Suprapubic skin (tissue), 4 donors: Measurements from ENCODE around the gene SLC48A1. TPM values are rescaled to one million over a fixed set of nuclear protein-coding genes. Genes with fewer than 3 reads are reported as not detected.
A peak's percentile ranks its signal among the peaks of the same experiment; 100 is the strongest.

Experiments
- DNase-seq, 2 donors: peaks; one replicate each; pipeline ENCODE4 v3.0.0-alpha.2; 2019; ENCODE audit warnings: low spot score in 2 of 2
- H3K27ac ChIP-seq: fragments of 200-600 bp; sonication (generic); one replicate; pipeline ENCODE4 v1.5.1; 2019
- H3K27me3 ChIP-seq: fragments of 200-600 bp; sonication (generic); one replicate; pipeline ENCODE4 v1.5.1; 2019
- H3K36me3 ChIP-seq: fragments of 200-600 bp; sonication (generic); one replicate; pipeline ENCODE4 v1.5.1; 2019
- H3K4me1 ChIP-seq: fragments of 200-600 bp; sonication (generic); one replicate; pipeline ENCODE4 v1.5.1; 2019
- H3K4me3 ChIP-seq: fragments of 200-600 bp; sonication (generic); one replicate; pipeline ENCODE4 v1.5.1; 2019; ENCODE audit warnings: mild to moderate bottlenecking
- H3K9me3 ChIP-seq: fragments of 200-600 bp; sonication (generic); one replicate; pipeline ENCODE4 v1.5.1; 2019
- EP300 ChIP-seq: sonication (generic); formaldehyde crosslinking; IDR thresholded peaks from one replicate; pipeline ENCODE4 v1.6.1; 2017; ENCODE audit warnings: antibody characterized with exemption
- POLR2A ChIP-seq, 2 donors: fragments of 450-650 bp; IDR thresholded peaks; one replicate each; pipeline ENCODE4 v1.6.1; 2017; ENCODE audit warnings: antibody characterized with exemption in 2 of 2, mild to moderate bottlenecking in 2 of 2, moderate library complexity in 2 of 2
- POLR2AphosphoS5 ChIP-seq, 3 donors: sonication (generic); formaldehyde crosslinking; IDR thresholded peaks; one replicate each; pipeline ENCODE4 v1.6.1; 2017; ENCODE audit warnings: antibody characterized with exemption in 3 of 3
- WGBS: methylation state at CpG from one replicate; pipeline ENCODE4 v1.1.5; 2018; 5-methylcytosine and 5-hydroxymethylcytosine counted together
- total RNA-seq, 4 donors: library from RNA; depleted of rRNA; stranded (reverse); fragments of >200 nt; gene quantifications; one replicate each; pipeline ENCODE4 v1.1.0, GENCODE V29; 2016
- TF ChIP-seq, protein P1 (sequence below), 2 donors: fragments of 200-600 bp in 1 of 2; fragments of 450-650 bp in 1 of 2; sonication (generic) in 1 of 2; IDR thresholded peaks; one replicate each; pipeline ENCODE4 v1.5.1; 2016 to 2019; ENCODE audit warnings: antibody characterized with exemption in 2 of 2, mild to moderate bottlenecking in 1 of 2, moderate library complexity in 1 of 2

SLC48A1 gene
- total RNA-seq, 4 donors from 2014 or later = 38.2 to 53.6 (median 44.7) TPM

DNA sequence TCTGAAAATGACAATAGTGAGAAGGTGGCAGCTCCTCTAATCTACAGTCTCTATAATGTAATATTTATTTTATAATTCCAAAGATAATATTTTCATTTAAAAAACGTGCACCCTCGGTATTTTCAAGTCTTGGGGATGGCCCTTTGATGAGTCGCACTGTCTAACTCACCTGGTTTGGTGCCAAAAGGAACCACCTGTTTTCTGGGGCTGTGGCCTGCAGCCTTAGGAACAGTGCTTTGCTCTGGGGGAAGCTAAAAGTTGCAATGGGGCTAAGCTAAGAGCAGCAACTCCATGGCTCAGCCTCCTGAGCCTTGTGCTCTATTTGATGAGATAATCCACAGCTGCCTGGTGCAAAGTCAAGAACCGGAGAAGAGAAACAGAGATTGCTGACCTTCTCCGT, 41.3 kb upstream of the SLC48A1 start:
- H3K27me3 ChIP-seq = no peaks in the 10 kb centered on the region

DNA sequence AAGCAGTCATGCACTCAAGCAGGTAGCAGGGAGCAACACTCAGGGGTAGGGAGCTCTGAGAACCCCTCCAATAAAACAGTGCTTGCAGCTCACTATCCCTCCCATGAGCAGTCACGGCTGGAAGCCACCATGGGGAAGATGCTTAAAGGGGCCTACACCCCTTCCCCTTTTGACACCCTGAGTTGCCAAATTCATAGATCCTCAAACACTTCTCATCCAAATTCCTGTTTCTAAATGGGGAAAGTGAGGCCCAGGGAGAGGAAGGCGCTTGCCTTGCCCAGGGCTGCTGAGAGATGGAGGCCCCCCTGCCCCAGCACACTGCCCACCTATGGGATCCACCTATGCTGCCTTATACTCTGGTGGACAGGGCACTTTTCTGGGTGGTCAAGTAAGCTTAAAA, 40.5 kb upstream of the SLC48A1 start:
- H3K27ac ChIP-seq = no peak overlapping the region
- H3K36me3 ChIP-seq = no peaks in the 10 kb centered on the region
- WGBS = 95% methylated on average over 2 of the region's 2 CpGs
- H3K4me3 ChIP-seq = no peak overlapping the region
- TF ChIP-seq, protein P1, sequence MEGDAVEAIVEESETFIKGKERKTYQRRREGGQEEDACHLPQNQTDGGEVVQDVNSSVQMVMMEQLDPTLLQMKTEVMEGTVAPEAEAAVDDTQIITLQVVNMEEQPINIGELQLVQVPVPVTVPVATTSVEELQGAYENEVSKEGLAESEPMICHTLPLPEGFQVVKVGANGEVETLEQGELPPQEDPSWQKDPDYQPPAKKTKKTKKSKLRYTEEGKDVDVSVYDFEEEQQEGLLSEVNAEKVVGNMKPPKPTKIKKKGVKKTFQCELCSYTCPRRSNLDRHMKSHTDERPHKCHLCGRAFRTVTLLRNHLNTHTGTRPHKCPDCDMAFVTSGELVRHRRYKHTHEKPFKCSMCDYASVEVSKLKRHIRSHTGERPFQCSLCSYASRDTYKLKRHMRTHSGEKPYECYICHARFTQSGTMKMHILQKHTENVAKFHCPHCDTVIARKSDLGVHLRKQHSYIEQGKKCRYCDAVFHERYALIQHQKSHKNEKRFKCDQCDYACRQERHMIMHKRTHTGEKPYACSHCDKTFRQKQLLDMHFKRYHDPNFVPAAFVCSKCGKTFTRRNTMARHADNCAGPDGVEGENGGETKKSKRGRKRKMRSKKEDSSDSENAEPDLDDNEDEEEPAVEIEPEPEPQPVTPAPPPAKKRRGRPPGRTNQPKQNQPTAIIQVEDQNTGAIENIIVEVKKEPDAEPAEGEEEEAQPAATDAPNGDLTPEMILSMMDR (IDR thresholded peaks at IDR 0.05) = no peak
- TF ChIP-seq POLR2A (IDR thresholded peaks at IDR 0.05) (no peak), POLR2AphosphoS5 (IDR thresholded peaks at IDR 0.05) (no peak), EP300 (no peak)
- H3K4me1 ChIP-seq = peaks cover 66% of the 10 kb centered on the region
- H3K27me3 ChIP-seq = no peaks in the 10 kb centered on the region
- no peaks in the 10 kb centered on the region for H3K9me3 ChIP-seq
- DNase-seq = no peak

More for the DNA sequence above, 41.3 kb upstream of the SLC48A1 start:
- Histone ChIP-seq H3K9me3 (no peaks in the 10 kb centered on the region), H3K27ac (no peak overlapping the region), H3K36me3 (no peaks in the 10 kb centered on the region), H3K4me3 (no peak overlapping the region), H3K4me1 (peaks cover 59% of the 10 kb centered on the region)
- TF ChIP-seq POLR2AphosphoS5 (IDR thresholded peaks at IDR 0.05) (no peak), EP300 (no peak), POLR2A (IDR thresholded peaks at IDR 0.05) (no peak)
- TF ChIP-seq, protein P1 (IDR thresholded peaks at IDR 0.05) = no peak
- DNase-seq = no peak
- 58% methylated on average over 5 of the region's 5 CpGs for WGBS

DNA sequence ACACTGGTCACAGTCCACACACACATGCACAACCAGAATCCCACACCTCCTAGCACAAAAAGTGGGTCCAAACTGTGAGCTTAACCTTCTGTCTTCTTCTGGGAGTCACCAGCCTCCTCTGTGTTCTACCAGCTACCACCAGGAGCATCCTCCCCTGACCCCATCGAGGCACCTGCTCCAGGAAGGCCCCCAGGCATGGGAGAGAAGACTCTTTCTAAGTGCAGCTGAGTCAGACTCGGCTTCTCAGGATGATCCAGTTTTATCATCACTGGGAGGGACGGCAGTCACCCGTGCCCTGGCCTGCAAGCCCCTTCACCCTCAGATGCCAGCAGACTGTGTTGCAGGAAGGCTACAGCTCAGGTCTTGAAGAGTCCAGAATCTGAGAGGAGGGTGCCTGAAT, 39.9 kb upstream of the SLC48A1 start:
- WGBS = 43% methylated on average over 4 of the region's 4 CpGs
- Histone ChIP-seq H3K9me3 (no peaks in the 10 kb centered on the region), H3K27me3 (no peaks in the 10 kb centered on the region), H3K36me3 (no peaks in the 10 kb centered on the region), H3K4me3 (no peak overlapping the region), H3K4me1 (peaks cover 73% of the 10 kb centered on the region), H3K27ac (no peak overlapping the region)
- no peak for DNase-seq
- no peak for TF ChIP-seq EP300
- no peak for TF ChIP-seq POLR2A (IDR thresholded peaks at IDR 0.05)
- TF ChIP-seq, protein P1 (IDR thresholded peaks at IDR 0.05) = no peak
- no peak for TF ChIP-seq POLR2AphosphoS5 (IDR thresholded peaks at IDR 0.05)

DNA sequence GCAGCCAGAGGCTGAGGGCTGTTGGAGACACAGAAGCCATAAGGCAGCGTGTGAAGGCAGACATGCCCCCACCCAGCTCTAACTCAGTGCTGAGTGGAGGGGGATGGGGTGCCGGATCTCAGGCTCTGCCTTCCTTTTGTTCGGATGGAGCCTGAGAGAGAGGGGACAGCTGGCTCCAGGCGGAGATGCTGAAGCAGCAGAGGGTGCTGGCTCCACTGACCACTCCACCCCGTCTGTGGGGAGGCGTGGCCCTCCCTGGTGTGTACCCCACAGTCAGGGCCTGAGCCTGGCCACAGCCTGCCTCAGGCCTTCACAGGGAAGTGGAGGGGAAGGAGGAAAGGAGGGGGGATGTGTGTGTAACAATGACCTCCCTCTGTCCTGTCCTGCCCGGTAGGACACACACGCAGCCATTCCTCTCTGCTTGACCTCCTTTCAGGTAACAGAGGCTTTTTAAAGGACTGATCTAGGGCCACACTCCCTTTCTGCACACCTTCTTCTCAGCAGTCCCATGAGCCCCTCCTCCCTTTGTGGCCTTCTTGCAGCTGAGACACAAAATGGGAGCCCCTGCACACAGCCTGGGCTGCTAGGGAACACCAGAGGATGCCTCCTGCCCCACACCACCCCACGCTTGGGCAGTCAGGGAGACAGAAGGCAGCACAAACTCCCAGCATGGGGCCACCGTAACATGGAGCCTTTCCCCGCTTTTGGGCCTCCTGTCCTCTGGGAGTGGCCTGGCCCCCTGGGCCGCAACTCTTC, 38.1 kb upstream of the SLC48A1 start:
- no peak for TF ChIP-seq POLR2A (IDR thresholded peaks at IDR 0.05)
- TF ChIP-seq, protein P1 (IDR thresholded peaks at IDR 0.05) = no peak
- TF ChIP-seq EP300 = no peak
- no peak for TF ChIP-seq POLR2AphosphoS5 (IDR thresholded peaks at IDR 0.05)
- no peaks in the 10 kb centered on the region for H3K36me3 ChIP-seq
- WGBS = 74% methylated on average over 12 of the region's 12 CpGs
- H3K4me3 ChIP-seq = no peak overlapping the region
- H3K4me1 ChIP-seq = peaks cover 79% of the 10 kb centered on the region
- DNase-seq = no peak
- no peaks in the 10 kb centered on the region for H3K9me3 ChIP-seq
- no peaks in the 10 kb centered on the region for H3K27me3 ChIP-seq
- H3K27ac ChIP-seq = no peak overlapping the region

DNA sequence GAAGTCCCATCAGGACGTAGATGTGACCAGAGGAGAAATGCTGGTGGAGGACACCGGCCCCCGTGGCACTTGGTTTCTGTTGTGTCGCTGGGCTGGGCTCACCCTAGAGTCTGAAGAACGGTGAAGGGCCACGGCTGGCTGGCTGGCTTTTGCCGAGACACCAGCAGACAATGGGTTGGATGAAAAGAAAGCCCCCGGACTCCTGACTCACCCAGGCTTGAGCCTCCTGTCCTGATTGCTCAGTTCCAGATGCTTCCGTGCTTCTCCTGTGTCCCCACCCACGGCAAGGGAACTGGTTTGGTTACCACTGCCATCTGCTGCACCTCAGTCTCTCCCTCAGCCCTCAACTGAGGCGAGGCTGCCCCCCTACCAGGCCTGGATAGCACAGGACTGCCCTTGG, 37.4 kb upstream of the SLC48A1 start:
- no peaks in the 10 kb centered on the region for H3K27me3 ChIP-seq
- TF ChIP-seq POLR2AphosphoS5 (IDR thresholded peaks at IDR 0.05) (no peak), POLR2A (IDR thresholded peaks at IDR 0.05) (no peak), EP300 (no peak)
- TF ChIP-seq, protein P1 (IDR thresholded peaks at IDR 0.05) = no peak
- H3K4me1 ChIP-seq = peaks cover 80% of the 10 kb centered on the region
- WGBS = 74% methylated on average over 11 of the region's 11 CpGs
- no peaks in the 10 kb centered on the region for H3K36me3 ChIP-seq
- H3K27ac ChIP-seq = peak overlapping the region; percentile 77
- H3K9me3 ChIP-seq = no peaks in the 10 kb centered on the region
- DNase-seq = no peak
- H3K4me3 ChIP-seq = no peak overlapping the region
